ES-I3 (cell line): ENCODE data around the gene DPYSL5.
"Not testable (repeated sequence)": the region's sequence is repeated elsewhere in the genome, so short reads cannot be mapped to it uniquely, and the experiment has no call there.

ENCODE experiments used
- H3K36me3 ChIP-seq: 2 replicates; pipeline ENCODE4 v1.6.1; 2013; ENCODE audit warnings: mild to moderate bottlenecking, low read length, control low read depth, moderate library complexity; ENCODE audit not compliant: insufficient read depth
- H3K4me1 ChIP-seq: 2 replicates; pipeline ENCODE4 v1.6.1; 2013; ENCODE audit warnings: mild to moderate bottlenecking, control low read depth, low read length; ENCODE audit not compliant: insufficient read depth
- H3K9ac ChIP-seq: 2 replicates; pipeline ENCODE4 v1.6.1; 2013; ENCODE audit warnings: low read depth, mild to moderate bottlenecking, low read length, moderate library complexity
- H3K9me3 ChIP-seq: 2 replicates; pipeline ENCODE4 v1.6.1; 2013; ENCODE audit warnings: mild to moderate bottlenecking, low read length, moderate library complexity; ENCODE audit not compliant: control insufficient read depth, insufficient read depth

Gene DPYSL5

DNA sequence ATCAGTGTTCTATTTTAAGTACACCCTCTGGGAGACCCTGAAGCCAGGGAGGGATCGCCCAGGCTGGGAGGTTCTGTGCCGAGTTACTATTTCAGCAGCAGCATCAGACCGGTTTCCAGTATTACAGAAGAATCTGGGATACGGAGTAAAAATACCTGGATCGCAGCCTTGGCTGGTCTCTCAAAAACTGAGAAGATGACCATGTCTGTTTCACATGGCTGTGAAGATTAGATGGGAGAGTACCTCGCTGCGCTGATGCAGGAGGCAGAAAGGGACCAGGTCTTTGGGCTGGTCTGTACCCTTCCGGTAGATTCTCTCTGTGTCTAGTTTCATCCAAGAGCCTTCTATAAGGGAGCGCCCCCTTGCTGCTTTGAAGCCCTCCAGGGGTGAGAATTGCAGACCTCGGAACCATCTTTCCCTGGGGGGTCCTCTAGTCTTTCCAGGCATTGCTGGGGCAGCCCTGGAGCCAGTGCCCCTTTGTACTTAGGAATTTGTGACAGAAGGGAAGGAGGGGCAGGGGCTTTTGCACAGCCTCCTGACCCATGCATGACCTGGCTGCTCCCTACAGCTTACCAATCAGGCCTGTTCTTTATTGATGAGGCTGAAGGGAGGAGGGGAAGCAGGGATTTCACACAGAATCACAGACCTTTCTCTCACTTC is 66.2 kb downstream of the DPYSL5 start:
- peaks cover 28% of the 10 kb centered on the region for H3K4me1 ChIP-seq
- H3K9ac ChIP-seq = no peak overlapping the region
- H3K9me3 ChIP-seq = no peaks in the 10 kb centered on the region
- no peaks in the 10 kb centered on the region for H3K36me3 ChIP-seq

DNA sequence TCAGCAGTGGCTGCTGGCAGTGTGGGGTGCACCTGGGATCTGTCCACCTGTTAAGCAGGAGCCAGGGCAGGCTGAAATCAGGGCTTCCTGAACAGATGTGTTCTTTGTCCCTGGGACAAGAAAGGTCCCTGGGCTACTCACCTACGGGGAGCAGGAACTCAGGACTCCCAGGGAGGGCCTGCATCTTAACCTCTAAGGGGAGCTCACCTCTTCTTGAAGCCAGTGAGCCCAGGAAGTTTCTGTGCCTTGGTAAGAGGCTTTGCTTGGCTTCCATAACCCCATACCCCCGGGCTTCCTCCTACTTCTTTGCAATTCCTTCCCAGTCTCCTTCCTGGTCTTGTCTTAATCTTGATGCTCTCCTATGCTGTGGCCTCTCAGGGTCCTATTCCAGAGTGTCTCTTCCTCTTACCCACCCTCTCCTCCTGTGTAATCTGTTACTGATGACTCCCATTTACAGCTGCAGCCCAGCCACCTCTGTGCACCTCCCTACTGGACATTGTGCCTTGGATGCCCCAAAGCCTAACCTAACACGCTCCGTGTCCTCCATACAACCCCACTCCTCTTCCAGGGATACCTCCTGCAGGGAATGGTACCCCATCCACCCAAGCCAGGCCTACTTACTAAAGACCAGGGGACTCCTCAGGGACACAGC is 66.9 kb downstream of the DPYSL5 start:
- Histone ChIP-seq H3K9me3 (no peaks in the 10 kb centered on the region), H3K9ac (no peak overlapping the region), H3K4me1 (peaks cover 28% of the 10 kb centered on the region), H3K36me3 (no peaks in the 10 kb centered on the region)

DNA sequence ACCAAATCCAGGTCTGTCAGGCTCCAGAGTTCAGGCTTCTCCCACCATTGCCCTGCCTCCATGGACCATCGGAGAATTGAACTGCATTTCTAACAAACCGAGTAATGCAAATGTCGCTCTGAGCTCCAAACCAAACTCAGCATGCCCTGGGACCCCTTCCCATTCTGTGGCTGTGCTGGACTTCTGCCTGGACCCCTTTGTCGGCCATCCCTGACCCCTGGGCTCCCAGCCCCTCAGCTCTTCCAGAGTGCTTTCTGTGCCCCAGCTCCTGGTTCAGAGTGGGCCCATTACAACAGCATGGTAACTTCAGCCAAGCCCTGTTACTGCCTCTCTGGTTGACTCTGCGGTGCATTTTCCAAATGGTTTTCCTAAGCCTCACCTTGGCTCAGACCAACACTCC is 67.4 kb downstream of the DPYSL5 start:
- no peaks in the 10 kb centered on the region for H3K36me3 ChIP-seq
- no peak overlapping the region for H3K9ac ChIP-seq
- H3K4me1 ChIP-seq = peaks cover 28% of the 10 kb centered on the region
- no peaks in the 10 kb centered on the region for H3K9me3 ChIP-seq

DNA sequence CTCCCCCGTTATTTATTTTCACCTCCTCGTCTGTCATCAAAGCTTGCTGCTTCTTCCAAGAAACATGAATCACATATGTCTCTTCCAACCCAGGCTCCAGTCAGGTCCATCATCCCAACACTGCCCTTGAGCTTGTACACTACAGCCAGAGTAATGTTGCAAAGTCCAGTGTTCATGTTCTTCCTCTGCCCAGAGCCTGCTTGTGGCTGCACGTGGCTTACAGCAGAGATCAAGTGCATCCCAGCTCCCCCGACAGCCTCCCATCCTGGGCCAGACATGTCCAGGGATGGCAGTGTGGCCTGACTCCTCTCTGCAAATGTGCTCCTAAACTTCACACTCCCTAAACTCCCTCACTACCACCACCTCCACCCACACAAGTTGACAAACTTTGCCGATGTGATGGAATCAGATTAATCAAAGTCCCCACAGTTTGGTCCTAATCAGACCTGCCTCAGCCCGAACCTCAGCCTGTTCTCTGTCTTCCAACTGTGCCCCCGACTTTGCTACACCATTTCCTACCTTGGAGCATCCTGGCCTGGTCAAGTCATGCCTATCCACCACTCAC is 68.3 kb downstream of the DPYSL5 start:
- no peaks in the 10 kb centered on the region for H3K36me3 ChIP-seq
- H3K4me1 ChIP-seq = peaks cover 28% of the 10 kb centered on the region
- no peak overlapping the region for H3K9ac ChIP-seq
- no peaks in the 10 kb centered on the region for H3K9me3 ChIP-seq

DNA sequence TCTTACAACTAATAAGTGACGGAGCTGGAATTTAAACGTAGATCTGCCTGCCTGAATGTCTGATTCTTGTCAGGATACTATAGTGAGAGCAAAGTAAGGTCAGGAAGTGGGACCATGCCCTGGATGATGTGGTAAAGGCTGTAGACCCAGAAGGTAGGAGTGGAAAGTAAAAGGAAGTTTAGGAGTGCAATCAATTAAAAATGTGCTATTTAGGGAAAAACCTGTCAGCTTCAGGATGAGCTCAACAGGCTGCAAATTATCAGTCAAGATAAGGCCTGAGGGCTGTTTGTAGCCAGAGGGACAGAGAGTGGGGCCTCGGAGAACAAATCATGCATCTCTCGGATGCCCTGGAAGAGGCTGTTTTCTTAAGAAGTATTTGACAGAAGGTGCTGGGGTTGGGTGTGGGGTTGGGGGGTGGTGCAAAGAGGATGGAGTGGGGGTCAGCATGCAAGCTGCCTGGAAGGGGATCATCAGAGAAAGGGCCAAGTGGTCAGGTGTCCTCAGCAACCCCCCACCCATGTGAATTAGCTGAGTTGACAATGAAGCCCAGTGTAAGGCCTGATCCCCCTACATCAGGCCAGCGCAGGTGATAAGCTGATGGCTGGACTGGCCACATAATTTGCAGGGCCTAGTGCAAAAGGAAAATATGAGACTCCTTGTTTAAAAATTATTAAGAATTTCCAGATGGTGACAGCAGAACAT is 69.4 kb downstream of the DPYSL5 start:
- no peaks in the 10 kb centered on the region for H3K36me3 ChIP-seq
- H3K9me3 ChIP-seq = no peaks in the 10 kb centered on the region
- H3K9ac ChIP-seq = no peak overlapping the region
- H3K4me1 ChIP-seq = peaks cover 26% of the 10 kb centered on the region

DNA sequence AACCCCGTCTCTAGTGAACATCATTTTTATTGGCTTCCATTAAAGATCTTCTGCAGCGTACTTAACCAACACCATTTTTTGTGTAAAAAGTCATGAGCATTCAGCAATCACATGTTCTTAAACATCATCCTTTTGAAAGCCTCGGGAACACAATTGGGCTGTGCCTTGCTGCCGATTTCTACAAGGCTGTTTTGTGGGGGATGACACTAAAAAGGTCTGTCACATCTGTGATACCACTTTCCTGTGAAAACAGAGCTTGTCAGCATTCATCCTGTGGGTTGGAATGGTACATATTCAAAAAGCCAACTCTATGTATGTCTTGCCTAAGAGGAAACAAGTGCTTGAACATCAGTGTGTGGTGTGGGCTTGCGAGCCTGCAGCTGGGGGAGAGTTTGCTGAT is 73.4 kb downstream of the DPYSL5 start:
- Histone ChIP-seq H3K9me3 (no peaks in the 10 kb centered on the region), H3K36me3 (no peaks in the 10 kb centered on the region), H3K9ac (no peak overlapping the region), H3K4me1 (peaks cover 12% of the 10 kb centered on the region)

DNA sequence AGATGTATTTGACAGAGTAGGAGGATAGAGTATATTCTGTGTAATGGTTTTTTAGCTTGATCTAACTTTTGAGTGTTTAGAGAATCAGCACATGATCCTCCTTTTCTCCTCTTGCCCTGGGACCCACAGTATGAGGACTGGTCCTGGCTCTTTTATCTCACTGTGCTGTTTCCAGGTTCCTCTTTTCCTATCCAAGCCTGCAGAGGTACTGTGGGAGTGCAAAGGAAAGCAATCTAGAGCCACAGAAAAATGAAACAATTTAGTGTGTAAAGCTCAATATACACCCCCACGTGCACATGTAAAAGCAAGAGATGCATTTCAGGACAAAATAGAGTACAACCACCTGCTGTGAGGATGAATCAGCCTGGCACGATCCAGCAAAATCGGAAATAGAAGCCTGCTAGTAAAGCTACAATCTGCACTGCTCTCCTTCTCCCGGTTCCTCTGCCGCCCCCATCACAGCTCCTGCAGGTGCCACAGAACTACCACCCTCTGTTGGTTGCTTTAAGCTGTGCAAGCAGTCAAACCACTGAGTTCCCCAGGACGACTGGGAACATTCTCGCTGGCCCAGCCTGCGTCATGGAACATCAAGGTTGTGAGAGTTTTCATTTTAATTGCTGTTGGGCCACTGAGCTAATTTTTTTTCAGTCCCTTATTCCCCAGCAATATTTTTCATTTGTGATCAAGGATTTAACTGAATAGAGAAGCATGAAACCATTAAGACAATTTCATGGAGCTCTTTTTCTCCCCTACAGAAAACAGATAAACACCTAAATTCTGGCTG is 74.7 kb downstream of the DPYSL5 start:
- Histone ChIP-seq H3K9me3 (no peaks in the 10 kb centered on the region), H3K36me3 (no peaks in the 10 kb centered on the region), H3K4me1 (peaks cover 12% of the 10 kb centered on the region), H3K9ac (no peak overlapping the region)

DNA sequence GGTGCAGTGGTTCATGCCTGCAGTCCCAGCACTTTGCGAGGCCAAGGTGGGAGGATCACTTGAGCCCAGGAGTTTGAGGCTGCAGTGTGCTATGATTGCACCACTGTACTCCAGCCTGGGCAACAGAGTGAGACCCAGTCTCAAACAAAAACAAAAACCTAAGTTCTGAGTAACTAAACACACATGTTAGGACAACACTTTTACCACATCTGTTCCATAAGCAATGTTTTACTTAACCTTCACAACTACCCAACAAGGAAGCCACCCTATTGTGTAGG is 75.2 kb downstream of the DPYSL5 start:
- H3K4me1 ChIP-seq = peaks cover 12% of the 10 kb centered on the region
- not testable (repeated sequence) for H3K9ac ChIP-seq

DNA sequence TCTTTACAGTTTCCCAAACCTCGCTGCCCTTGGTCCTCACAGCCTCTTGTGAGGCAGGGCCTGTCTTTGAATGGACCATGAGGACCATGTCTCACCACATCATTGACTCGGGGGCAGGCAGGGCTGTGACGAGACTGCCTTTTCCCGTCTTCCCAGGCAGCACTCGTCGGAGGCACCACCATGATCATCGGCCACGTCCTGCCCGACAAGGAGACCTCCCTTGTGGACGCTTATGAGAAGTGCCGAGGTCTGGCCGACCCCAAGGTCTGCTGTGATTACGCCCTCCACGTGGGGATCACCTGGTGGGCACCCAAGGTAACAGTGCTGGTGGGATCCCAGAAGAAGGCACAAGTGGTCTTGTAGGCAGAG is 76.8 kb downstream of the DPYSL5 start:
- Histone ChIP-seq H3K4me1 (peaks cover 12% of the 10 kb centered on the region), H3K36me3 (no peaks in the 10 kb centered on the region), H3K9me3 (no peaks in the 10 kb centered on the region), H3K9ac (no peak overlapping the region)

More for the DNA sequence above, 75.2 kb downstream of the DPYSL5 start:
- H3K9me3 ChIP-seq, H3K36me3 ChIP-seq: not testable (repeated sequence)

DNA sequence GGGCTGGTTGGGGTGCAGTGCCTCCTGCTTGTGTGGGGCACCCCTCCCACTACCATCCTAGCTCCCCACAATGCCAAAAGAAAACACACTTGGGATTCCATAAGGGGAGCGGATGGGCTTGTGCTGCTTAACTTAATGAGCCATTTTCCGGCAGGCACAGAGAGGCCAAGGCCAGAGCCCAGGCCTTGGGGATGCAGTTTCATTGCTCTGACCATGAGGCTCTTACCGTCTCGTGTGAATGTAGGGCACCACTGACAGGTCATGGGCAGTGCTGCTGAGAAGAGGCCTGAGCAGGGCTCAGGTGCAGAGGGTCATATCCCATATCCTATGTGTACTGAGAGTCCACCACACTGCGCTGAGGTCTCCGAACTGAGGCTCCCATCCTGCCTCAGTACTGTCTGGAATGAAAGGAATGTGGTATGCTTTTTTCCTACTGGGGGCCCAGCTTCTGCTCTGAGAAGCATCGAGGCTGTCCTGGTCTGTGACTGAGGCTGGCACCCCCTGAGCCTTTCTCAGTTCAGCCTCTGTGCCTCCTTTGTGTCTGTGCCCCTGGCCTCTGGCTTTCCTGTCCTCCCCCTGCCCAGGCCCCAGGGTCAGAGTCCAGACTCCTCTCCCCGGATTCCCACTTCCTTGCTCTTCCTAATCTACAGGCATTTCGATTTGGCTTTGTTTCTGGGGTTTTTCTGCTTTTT is 77.3 kb downstream of the DPYSL5 start:
- H3K36me3 ChIP-seq = no peaks in the 10 kb centered on the region
- H3K9me3 ChIP-seq = no peaks in the 10 kb centered on the region
- H3K4me1 ChIP-seq = peaks cover 12% of the 10 kb centered on the region
- H3K9ac ChIP-seq = no peak overlapping the region

DNA sequence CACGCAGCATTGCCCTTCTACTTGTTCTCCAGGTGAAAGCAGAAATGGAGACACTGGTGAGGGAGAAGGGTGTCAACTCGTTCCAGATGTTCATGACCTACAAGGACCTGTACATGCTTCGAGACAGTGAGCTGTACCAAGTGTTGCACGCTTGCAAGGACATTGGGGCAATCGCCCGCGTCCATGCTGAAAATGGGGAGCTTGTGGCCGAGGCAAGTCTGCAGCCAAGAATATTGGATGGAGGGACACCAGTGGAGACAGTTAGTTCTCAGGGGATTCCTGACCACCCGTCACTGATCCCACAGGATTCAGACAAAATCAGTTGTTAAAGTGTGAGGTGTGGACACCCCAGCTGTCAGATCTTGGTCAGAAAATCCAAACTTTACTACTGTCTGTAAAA is 79.3 kb downstream of the DPYSL5 start:
- H3K9me3 ChIP-seq = no peaks in the 10 kb centered on the region
- no peaks in the 10 kb centered on the region for H3K36me3 ChIP-seq
- H3K9ac ChIP-seq = no peak overlapping the region
- H3K4me1 ChIP-seq = peaks cover 12% of the 10 kb centered on the region

DNA sequence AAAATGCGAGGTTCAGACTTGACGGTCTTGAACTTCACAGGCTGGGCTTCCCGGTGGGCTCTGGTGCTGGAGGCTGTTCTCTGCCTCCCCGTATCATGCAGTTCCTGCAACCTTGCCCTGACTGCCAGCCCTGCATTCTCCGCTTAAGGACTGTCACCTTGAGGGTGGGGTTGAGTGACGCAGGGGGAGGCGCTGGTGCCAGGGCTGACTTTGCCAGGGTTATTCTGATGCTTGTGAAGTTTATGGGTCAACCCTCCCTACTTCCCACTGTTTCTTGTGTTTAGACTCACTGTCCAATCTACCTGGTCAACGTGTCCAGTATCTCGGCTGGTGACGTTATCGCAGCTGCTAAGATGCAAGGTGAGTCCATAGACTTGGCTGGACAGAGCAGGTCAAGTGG is 85.0 kb downstream of the DPYSL5 start:
- Histone ChIP-seq H3K36me3 (no peaks in the 10 kb centered on the region), H3K9ac (no peak overlapping the region), H3K9me3 (no peaks in the 10 kb centered on the region), H3K4me1 (no peaks in the 10 kb centered on the region)

DNA sequence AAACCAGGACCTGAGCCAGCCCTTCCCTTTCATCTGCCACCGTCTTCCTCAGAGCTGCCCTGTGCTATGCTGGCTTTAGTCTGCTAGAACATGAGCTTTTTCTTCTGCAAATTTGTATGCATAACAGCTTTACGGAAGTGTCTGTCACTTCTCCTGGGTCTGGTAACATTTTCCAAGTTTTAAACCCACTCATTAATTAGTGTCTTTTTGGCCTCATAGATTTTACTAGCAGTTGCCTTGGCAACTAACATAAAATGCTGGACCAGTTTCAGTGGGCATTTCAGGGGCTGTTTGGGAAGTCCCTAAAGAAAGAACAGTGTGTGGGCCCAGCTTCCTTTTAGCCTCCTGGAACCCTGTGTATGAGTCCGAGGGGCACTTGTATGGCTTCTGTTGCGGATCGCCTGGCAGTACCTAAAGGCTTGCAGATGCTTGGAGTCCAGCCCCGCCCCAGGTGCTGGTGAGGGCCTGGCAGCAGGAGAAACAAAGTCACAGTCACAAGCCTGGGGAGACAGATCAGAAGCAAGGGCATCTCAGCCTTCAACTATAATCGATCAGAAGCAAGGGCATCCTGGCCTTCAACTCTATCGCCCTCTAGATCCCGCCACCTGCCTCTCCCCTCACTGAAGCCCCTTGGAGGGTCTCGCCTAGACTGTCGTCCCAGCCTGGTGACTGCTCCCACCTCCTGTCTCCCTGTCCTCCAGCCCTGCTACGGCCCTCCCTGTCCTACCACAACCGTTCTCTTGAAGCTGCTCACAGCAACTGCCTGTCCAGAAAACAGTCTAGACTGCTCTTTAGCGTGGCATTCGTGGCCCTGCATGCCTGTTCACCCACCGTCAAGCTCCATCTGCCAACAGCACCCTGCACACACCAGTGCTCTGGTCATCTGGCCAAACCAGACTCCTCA is 85.8 kb downstream of the DPYSL5 start:
- H3K36me3 ChIP-seq = no peaks in the 10 kb centered on the region
- H3K9me3 ChIP-seq = no peaks in the 10 kb centered on the region
- no peaks in the 10 kb centered on the region for H3K4me1 ChIP-seq
- no peak overlapping the region for H3K9ac ChIP-seq
